Measurements from ENCODE around the gene FOXO1. TPM values are rescaled to one million over a fixed set of nuclear protein-coding genes. Genes with fewer than 3 reads are reported as not detected.

Gene FOXO1
- total RNA-seq, 1 donor from 2014 or later: 9.7 TPM

- Mint-ChIP-seq H3K4me3 (ENCODE audit: unreplicated experiment) (no peak overlapping the region), H3K9me3 (ENCODE audit: low read depth) (no peaks in the 10 kb centered on the region), H3K27me3 (ENCODE audit: low read depth) (no peaks in the 10 kb centered on the region), H3K27ac (ENCODE audit: unreplicated experiment) (no peak overlapping the region), H3K4me1 (ENCODE audit: low read depth) (peaks cover 10% of the 10 kb centered on the region), H3K36me3 (ENCODE audit: low read depth) (no peaks in the 10 kb centered on the region)
- TF ChIP-seq CTCF (IDR thresholded peaks at IDR 0.05): no peak
- DNase-seq (ENCODE audit: low spot score): no peak
These were observed 67.3 kb downstream of the FOXO1 start for GRCh38 chr13:40599124-40599523.

GRCh38 chr13:40598569-40598968 is 67.9 kb downstream of the FOXO1 start:
- Mint-ChIP-seq H3K27ac (ENCODE audit: unreplicated experiment) (no peak overlapping the region), H3K27me3 (ENCODE audit: low read depth) (no peaks in the 10 kb centered on the region), H3K36me3 (ENCODE audit: low read depth) (no peaks in the 10 kb centered on the region), H3K4me3 (ENCODE audit: unreplicated experiment) (no peak overlapping the region), H3K9me3 (ENCODE audit: low read depth) (no peaks in the 10 kb centered on the region), H3K4me1 (ENCODE audit: low read depth) (peaks cover 10% of the 10 kb centered on the region)
- DNase-seq (ENCODE audit: low spot score): no peak
- no peak for TF ChIP-seq CTCF (IDR thresholded peaks at IDR 0.05)

- H3K27me3 Mint-ChIP-seq (ENCODE audit: low read depth): no peaks in the 10 kb centered on the region
- H3K9me3 Mint-ChIP-seq (ENCODE audit: low read depth): no peaks in the 10 kb centered on the region
- H3K4me1 Mint-ChIP-seq (ENCODE audit: low read depth): peaks cover 10% of the 10 kb centered on the region
- TF ChIP-seq CTCF (IDR thresholded peaks at IDR 0.05): no peak
- no peak overlapping the region for H3K27ac Mint-ChIP-seq (ENCODE audit: unreplicated experiment)
- no peak for DNase-seq (ENCODE audit: low spot score)
- H3K36me3 Mint-ChIP-seq (ENCODE audit: low read depth): no peaks in the 10 kb centered on the region
- no peak overlapping the region for H3K4me3 Mint-ChIP-seq (ENCODE audit: unreplicated experiment)
These were observed 68.6 kb downstream of the FOXO1 start for GRCh38 chr13:40597735-40598365.

- Mint-ChIP-seq H3K4me3 (ENCODE audit: unreplicated experiment) (no peak overlapping the region), H3K9me3 (ENCODE audit: low read depth) (no peaks in the 10 kb centered on the region), H3K36me3 (ENCODE audit: low read depth) (no peaks in the 10 kb centered on the region), H3K27ac (ENCODE audit: unreplicated experiment) (no peak overlapping the region), H3K4me1 (ENCODE audit: low read depth) (peaks cover 7% of the 10 kb centered on the region), H3K27me3 (ENCODE audit: low read depth) (no peaks in the 10 kb centered on the region)
- no peak for DNase-seq (ENCODE audit: low spot score)
- TF ChIP-seq CTCF (IDR thresholded peaks at IDR 0.05): no peak
These were observed 70.0 kb downstream of the FOXO1 start for GRCh38 chr13:40596484-40596883.

- no peaks in the 10 kb centered on the region for H3K27me3 Mint-ChIP-seq (ENCODE audit: low read depth)
- no peak for TF ChIP-seq CTCF (IDR thresholded peaks at IDR 0.05)
- H3K36me3 Mint-ChIP-seq (ENCODE audit: low read depth): no peaks in the 10 kb centered on the region
- H3K4me3 Mint-ChIP-seq (ENCODE audit: unreplicated experiment): no peak overlapping the region
- H3K27ac Mint-ChIP-seq (ENCODE audit: unreplicated experiment): no peak overlapping the region
- DNase-seq (ENCODE audit: low spot score): no peak
- H3K4me1 Mint-ChIP-seq (ENCODE audit: low read depth): peaks cover 9% of the 10 kb centered on the region
- H3K9me3 Mint-ChIP-seq (ENCODE audit: low read depth): no peaks in the 10 kb centered on the region
These were observed 70.7 kb downstream of the FOXO1 start for GRCh38 chr13:40595693-40596092.
